22Rv1 (cell line): ENCODE data around the gene ARG2.

Experiments used
- CTCF ChIP-seq: fragments of 450-650 bp; IDR thresholded peaks from 2 replicates; pipeline ENCODE4 v1.5.1; 2017; ENCODE audit warnings: mild to moderate bottlenecking
- ZFX ChIP-seq: fragments of 450-650 bp; IDR thresholded peaks from 2 replicates; pipeline ENCODE4 v1.6.1; 2017; ENCODE audit warnings: antibody characterized with exemption, borderline replicate concordance

DNA sequence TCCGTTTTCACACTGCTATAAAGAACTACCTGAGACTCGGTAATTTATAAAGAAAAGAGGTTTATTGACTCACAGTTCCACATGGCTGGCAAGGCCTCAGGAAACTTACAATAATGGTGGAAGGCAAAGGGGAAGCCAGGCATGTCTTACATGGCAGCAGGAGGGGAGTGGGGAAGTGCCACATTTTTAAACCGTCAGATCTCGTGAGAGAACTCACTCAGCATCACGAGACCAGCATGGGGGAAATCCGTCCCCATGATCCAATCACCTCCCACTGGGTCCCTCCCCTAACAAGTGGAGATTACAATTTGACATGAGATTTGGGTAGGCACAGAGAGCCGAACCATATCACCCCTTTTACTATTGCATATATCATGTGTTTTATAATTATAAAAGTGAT is 17.6 kb upstream of the ARG2 start:
- TF ChIP-seq CTCF (no peak), ZFX (no peak)
